ENCODE results near the gene OR2T11.
"Not testable (repeated sequence)": the region's sequence is repeated elsewhere in the genome, so short reads cannot be mapped to it uniquely, and the experiment has no call there.

OR2T11 gene

GRCh38 chr1:248618119-248618518 lies 16.8 kb downstream of the OR2T11 start:
- FAIRE-seq: no peak

DNA sequence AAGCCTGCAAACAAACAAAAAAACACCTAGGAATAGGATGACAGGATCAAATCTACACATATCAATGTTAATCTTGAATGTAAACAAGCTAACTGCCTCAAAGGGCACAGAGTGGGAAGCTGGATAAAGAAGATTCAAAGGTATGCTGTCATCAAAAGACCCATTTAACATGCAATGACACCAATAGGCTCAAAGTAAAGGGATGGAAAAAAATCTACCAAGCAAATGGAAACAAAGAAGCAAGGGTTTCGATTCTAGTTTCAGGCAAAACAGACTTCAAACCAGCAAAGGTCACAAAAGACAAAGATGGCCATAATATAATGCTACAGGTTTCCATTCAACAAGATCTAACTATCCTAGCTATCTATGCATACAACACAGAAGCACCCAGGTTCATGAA lies 21.1 kb downstream of the OR2T11 start:
- FAIRE-seq: no peak

GRCh38 chr1:248611883-248612414 lies 22.9 kb downstream of the OR2T11 start:
- no peak for FAIRE-seq

DNA sequence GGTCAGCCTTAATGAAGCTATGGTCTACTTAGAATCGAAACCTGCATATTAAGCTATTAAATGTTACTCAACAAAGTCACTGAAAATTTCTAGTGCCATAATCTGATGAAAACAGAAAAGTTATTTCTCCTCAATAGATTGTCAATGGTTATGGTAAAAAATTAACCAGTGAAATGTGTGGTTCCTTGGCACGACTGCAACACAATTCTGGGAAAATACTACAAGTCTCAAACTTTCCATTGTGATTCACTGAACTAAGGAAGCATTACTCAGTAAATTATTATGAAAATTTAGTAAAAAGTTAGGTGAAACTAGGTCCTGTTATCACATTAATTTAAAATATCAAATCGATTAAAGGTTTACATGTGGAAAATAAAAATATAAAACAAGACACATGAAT lies 24.6 kb downstream of the OR2T11 start:
- no peak for FAIRE-seq

DNA sequence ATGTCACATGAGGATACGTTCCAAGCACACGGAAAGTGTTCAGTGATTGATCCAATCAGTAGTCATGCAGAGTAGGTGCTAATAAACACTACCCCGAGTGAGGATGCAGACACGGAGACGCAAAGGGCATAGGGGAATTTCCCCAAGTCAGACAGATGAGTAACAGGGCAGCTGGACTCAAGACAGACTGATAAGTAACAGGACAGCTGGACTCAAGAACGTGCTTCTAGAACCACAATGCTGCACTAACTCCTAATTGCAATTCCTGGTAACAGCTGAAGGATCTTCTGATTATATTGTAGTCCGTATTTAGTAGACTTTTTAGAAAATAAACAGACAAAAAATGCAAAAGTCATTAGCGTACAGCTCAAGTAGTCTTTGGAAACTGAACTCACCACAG lies 35.5 kb downstream of the OR2T11 start:
- FAIRE-seq: no peak

DNA sequence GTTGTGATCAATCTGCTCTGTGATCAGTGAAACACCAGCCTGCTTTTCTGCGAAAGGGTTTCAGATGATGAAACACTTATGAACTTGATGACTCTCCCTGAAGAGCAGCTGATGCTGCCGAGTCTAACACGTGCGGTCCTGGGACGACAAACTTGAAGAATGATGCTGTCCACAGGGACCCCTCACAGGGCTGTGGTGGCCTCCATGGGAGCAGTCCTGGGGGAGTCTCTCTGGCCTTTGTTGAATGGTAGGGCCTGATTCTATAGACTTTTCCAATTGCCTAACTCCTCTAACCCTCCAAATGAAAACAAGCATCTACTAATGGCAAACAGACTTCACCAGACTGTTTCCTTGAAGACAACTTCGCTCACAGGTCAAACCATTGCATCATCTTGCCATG lies 37.3 kb downstream of the OR2T11 start, which contains the start of gene OR2T10:
OR2T10 (minus strand) TSS at position 112 of the 400 bp plus-strand sequence. CDS start 3,932 bp downstream, outside the sequence.
- no peak for FAIRE-seq

DNA sequence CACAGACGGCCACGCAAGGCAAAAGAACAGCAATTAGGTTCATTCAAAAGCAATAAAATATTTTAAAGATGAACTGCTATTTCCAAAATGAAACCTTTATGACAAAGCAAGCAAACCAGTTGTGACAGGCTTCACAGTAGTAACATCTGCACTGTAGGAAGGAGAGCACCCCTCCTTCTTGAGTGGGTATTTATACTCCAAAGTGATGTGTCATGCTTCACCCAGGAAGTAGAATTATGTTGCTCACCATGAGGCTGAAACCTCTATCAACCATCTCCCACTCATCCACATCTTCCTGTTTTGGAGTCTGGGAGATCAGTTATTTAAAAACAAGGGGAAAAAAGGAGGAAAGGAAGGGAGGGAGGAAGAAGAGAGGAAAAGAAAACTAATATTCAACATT lies 38.3 kb downstream of the OR2T11 start:
- FAIRE-seq: no peak

GRCh38 chr1:248593226-248593625 lies 41.7 kb downstream of the OR2T11 start:
- no peak for FAIRE-seq

DNA sequence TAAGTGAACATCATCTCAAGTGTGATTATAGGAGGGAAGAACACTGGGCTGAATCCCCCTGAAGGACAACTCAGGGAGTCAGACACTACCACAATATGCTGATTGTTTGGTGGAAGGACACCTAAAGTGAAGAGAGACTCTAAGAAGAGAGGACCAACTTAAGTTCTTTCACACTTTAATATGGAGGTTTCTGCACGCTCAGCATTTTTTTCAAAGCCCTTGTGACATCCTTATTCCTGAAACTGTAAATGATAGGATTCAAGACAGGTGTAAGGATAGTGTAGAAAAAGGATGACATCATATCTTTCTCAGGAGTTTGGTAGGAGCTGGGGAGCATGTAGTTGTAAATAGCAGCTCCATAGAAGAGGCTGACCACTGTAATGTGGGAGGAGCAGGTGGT lies 42.2 kb downstream of the OR2T11 start:
- FAIRE-seq: no peak

GRCh38 chr1:248590055-248590454 lies 44.8 kb downstream of the OR2T11 start:
- FAIRE-seq: no peak

GRCh38 chr1:248589334-248589733 lies 45.6 kb downstream of the OR2T11 start:
- FAIRE-seq: no peak

GRCh38 chr1:248585266-248585665 lies 49.6 kb downstream of the OR2T11 start:
- FAIRE-seq: no peak

- FAIRE-seq: no peak
These were observed 58.5 kb downstream of the OR2T11 start for GRCh38 chr1:248576260-248576980.

- not testable (repeated sequence) for FAIRE-seq
These were observed 60.2 kb downstream of the OR2T11 start, which contains the start of gene OR2T34 for GRCh38 chr1:248574657-248575056. Gene OR2T34, minus strand, starts transcription at chr1:248574757. Its CDS starts 0 bp downstream, at chr1:248574757.

GRCh38 chr1:248573856-248574255 lies 61.0 kb downstream of the OR2T11 start:
- not testable (repeated sequence) for FAIRE-seq
